ENCODE results near the gene C11orf86. TPM values are rescaled to one million over a fixed set of nuclear protein-coding genes. Genes with fewer than 3 reads are reported as not detected.

Gene C11orf86
- total and polyA plus RNA-seq, 2 of the 8 experiments (the other 6 are each of a cell fraction or from before 2014, with no cell fraction given), result 0.91 to 0.97 TPM

GRCh38 chr11:66970807-66971442 lies 4.2 kb upstream of the C11orf86 start:
- no peak overlapping the region for H3K18ac ChIP-seq (ENCODE audit: extremely low read depth, low read length)
- 87 to 100% methylated on average over 2 to 5 of the region's 5 CpGs for WGBS, 2 experiments (ENCODE audit: extremely low coverage in 1 of 2, insufficient coverage in 1 of 2, insufficient read length in 1 of 2, insufficient replicate concordance in 2 of 2, low coverage in 1 of 2, low lambda C conversion rate in 2 of 2, missing lambda C conversion rate in 1 of 2)

More at GRCh38 chr11:66970807-66971442, 4.2 kb upstream of the C11orf86 start:
- no peak overlapping the region for H4K91ac ChIP-seq (replicated peaks; ENCODE audit: insufficient read length, low read length)
- H3K4me2 ChIP-seq (ENCODE audit: insufficient read depth in 1 of 2, low read depth in 2 of 2, low read length in 2 of 2), result no peak overlapping the region
- no peak overlapping the region for H2AFZ ChIP-seq (ENCODE audit: low read length)
- H3K9me3 ChIP-seq (ENCODE audit: insufficient read depth in 2 of 2, low read depth in 1 of 2, low read length in 1 of 2), result no peaks in the 10 kb centered on the region
- no peak overlapping the region for H4K8ac ChIP-seq (ENCODE audit: extremely low read depth, insufficient read depth, low read length)
- no peaks in the 10 kb centered on the region for H3K27me3 ChIP-seq (replicated peaks in 1 of 4; ENCODE audit: control insufficient read depth in 3 of 4, extremely low read depth in 1 of 4, insufficient read depth in 3 of 4, low read length in 3 of 4)
- H3K23me2 ChIP-seq (ENCODE audit: low read depth, low read length), result no peaks in the 10 kb centered on the region
- H2BK15ac ChIP-seq (ENCODE audit: low read length), result no peak overlapping the region
- DNase-seq (ENCODE audit: low read depth in 1 of 2, low spot score in 2 of 2), result no peak
- H2BK12ac ChIP-seq (ENCODE audit: low read depth, low read length), result no peak overlapping the region
- no peak overlapping the region for H3K4ac ChIP-seq (replicated peaks; ENCODE audit: insufficient read length, low read depth, low read length)
- no peaks in the 10 kb centered on the region for H3K79me1 ChIP-seq (ENCODE audit: low read depth, low read length)
- TF ChIP-seq ASH2L (IDR thresholded peaks at IDR 0.05; ENCODE audit: low read length) (no peak), SIRT6 (IDR thresholded peaks at IDR 0.05; ENCODE audit: low read length) (no peak), ATF3 (IDR thresholded peaks at IDR 0.05; ENCODE audit: insufficient read depth, low read depth, low read length) (no peak), SIX5 (IDR thresholded peaks at IDR 0.05; ENCODE audit: low read depth, low read length) (no peak), FOSL1 (IDR thresholded peaks at IDR 0.05; ENCODE audit: insufficient read depth, low read depth, low read length) (no peak), SRF (IDR thresholded peaks at IDR 0.05; ENCODE audit: low read depth, low read length) (no peak), SAP30 (IDR thresholded peaks at IDR 0.05; ENCODE audit: insufficient read depth, insufficient replicate concordance, low read length) (no peak)
- no peak overlapping the region for H3K9ac ChIP-seq (replicated peaks in 1 of 4; ENCODE audit: extremely low read depth in 1 of 4, low read depth in 3 of 4, low read length in 3 of 4)
- no peaks in the 10 kb centered on the region for H3K79me2 ChIP-seq (ENCODE audit: control insufficient read depth in 1 of 2, insufficient read depth in 2 of 2, low read length in 2 of 2)
- H3K27ac ChIP-seq (ENCODE audit: low read depth, low read length), result no peak overlapping the region
- H2BK120ac ChIP-seq (replicated peaks; ENCODE audit: low read depth, low read length), result no peak overlapping the region
- H3K14ac ChIP-seq (ENCODE audit: insufficient read length), result no peak overlapping the region
- CTCF ChIA-PET (ENCODE audit: partially characterized antibody), result interaction anchor here (0.5 to 1.8 kb wide), 7 partner anchors 9 to 173 kb away, joined by 3 to 5 read pairs (median 3); no protein-coding TSS in a partner anchor
- no peak overlapping the region for H3K56ac ChIP-seq (replicated peaks; ENCODE audit: insufficient read length, low read depth, low read length)
- FAIRE-seq, result no peak
- no peaks in the 10 kb centered on the region for H3K36me3 ChIP-seq (ENCODE audit: control insufficient read depth in 2 of 4, insufficient read depth in 4 of 4, low read length in 3 of 4)
- no peak overlapping the region for H4K5ac ChIP-seq (ENCODE audit: insufficient read length, low read depth, low read length)
- H2AK5ac ChIP-seq (ENCODE audit: low read depth, low read length), result no peak overlapping the region
- no peak overlapping the region for H2BK20ac ChIP-seq (ENCODE audit: low read length)
- H3K4me1 ChIP-seq (replicated peaks in 1 of 4; ENCODE audit: control insufficient read depth in 3 of 4, insufficient read depth in 4 of 4, low read length in 3 of 4), result peaks cover 0 to 3% (median 0%) of the 10 kb centered on the region in 4 experiments; a peak in 1 of 7 replicates
- POLR2A ChIA-PET (ENCODE audit: partially characterized antibody), result interaction anchor here (2.5 kb wide), 1 partner anchor 12 kb away, joined by 7 read pairs; the partner anchor contains the start of gene PC
- no peak overlapping the region for H3K23ac ChIP-seq (ENCODE audit: insufficient read length)
- no peaks in the 10 kb centered on the region for H4K20me1 ChIP-seq (replicated peaks in 1 of 2; ENCODE audit: control insufficient read depth in 1 of 2, insufficient read depth in 2 of 2, low read length in 2 of 2)
- no peak overlapping the region for H3K4me3 ChIP-seq (ENCODE audit: extremely low read depth in 1 of 4, insufficient read depth in 2 of 4, low read depth in 3 of 4, low read length in 4 of 4)
- no peak overlapping the region for H2BK5ac ChIP-seq (ENCODE audit: low read depth, low read length)
